ENCODE data around the gene MRAS.

- TF ChIP-seq, protein P1, sequence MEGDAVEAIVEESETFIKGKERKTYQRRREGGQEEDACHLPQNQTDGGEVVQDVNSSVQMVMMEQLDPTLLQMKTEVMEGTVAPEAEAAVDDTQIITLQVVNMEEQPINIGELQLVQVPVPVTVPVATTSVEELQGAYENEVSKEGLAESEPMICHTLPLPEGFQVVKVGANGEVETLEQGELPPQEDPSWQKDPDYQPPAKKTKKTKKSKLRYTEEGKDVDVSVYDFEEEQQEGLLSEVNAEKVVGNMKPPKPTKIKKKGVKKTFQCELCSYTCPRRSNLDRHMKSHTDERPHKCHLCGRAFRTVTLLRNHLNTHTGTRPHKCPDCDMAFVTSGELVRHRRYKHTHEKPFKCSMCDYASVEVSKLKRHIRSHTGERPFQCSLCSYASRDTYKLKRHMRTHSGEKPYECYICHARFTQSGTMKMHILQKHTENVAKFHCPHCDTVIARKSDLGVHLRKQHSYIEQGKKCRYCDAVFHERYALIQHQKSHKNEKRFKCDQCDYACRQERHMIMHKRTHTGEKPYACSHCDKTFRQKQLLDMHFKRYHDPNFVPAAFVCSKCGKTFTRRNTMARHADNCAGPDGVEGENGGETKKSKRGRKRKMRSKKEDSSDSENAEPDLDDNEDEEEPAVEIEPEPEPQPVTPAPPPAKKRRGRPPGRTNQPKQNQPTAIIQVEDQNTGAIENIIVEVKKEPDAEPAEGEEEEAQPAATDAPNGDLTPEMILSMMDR (IDR thresholded peaks at IDR 0.05; ENCODE audit: low read depth, low read length), result no peak
- no peak for TF ChIP-seq MYC (IDR thresholded peaks at IDR 0.05; ENCODE audit: low read depth, low read length)
Observed at GRCh38 chr3:138432576-138433240, 84.3 kb downstream of the MRAS start.

Data from NB4 (cell line).